Uterus (tissue), 4 donors: ENCODE results near the gene OTUB2. TPM values are rescaled to one million over a fixed set of nuclear protein-coding genes. Genes with fewer than 3 reads are reported as not detected.
A peak's percentile ranks its signal among the peaks of the same experiment; 100 is the strongest.

ENCODE experiments used
- DNase-seq, 2 donors: peaks; one replicate each; pipeline ENCODE4 v3.0.0-alpha.2; 2019 to 2020
- H3K27ac ChIP-seq, 2 donors: fragments of 200-600 bp; sonication (generic); 1 replicate in 1 of 2; 2 replicates in 1 of 2; pipeline ENCODE4 v1.5.1; 2016 to 2018
- H3K27me3 ChIP-seq, 2 donors: fragments of 200-600 bp; sonication (generic); one replicate each; pipeline ENCODE4 v1.5.1; 2018 to 2019; ENCODE audit warnings: control low read depth in 1 of 2
- H3K36me3 ChIP-seq, 2 donors: fragments of 200-600 bp; sonication (generic); one replicate each; pipeline ENCODE4 v1.5.1; 2019; ENCODE audit warnings: control low read depth in 1 of 2
- H3K4me1 ChIP-seq, 2 donors: fragments of 200-600 bp; sonication (generic); one replicate each; pipeline ENCODE4 v1.5.1; 2018 to 2019; ENCODE audit warnings: control low read depth in 1 of 2
- H3K4me3 ChIP-seq, 2 donors: fragments of 200-600 bp; sonication (generic); 1 replicate in 1 of 2; 2 replicates in 1 of 2; pipeline ENCODE4 v1.5.1; 2018 to 2019; ENCODE audit warnings: mild to moderate bottlenecking in 1 of 2
- H3K9me3 ChIP-seq, 2 donors: fragments of 200-600 bp; sonication (generic); one replicate each; pipeline ENCODE4 v1.5.1; 2019; ENCODE audit warnings: control low read depth in 1 of 2
- CTCF ChIP-seq, 4 experiments: fragments of 200-600 bp in 2 of 4; fragments of 450-650 bp in 2 of 4; sonication (generic) in 2 of 4; IDR thresholded peaks; one replicate each; pipeline ENCODE4 v1.5.1; 2016 to 2019; ENCODE audit warnings: antibody characterized with exemption in 4 of 4, mild to moderate bottlenecking in 2 of 4, moderate library complexity in 1 of 4
- POLR2A ChIP-seq, 2 donors: fragments of 450-650 bp; IDR thresholded peaks; one replicate each; pipeline ENCODE4 v1.6.1; 2016; ENCODE audit warnings: antibody characterized with exemption in 2 of 2, mild to moderate bottlenecking in 1 of 2, moderate library complexity in 1 of 2
- intact Hi-C: fragments of 100-400 bp; cut with DNase I; formaldehyde crosslinking; loops from one replicate; pipeline ENCODE4 v1.15.1; 2023; ENCODE audit warnings: low total_unique reads
- total RNA-seq, 4 donors: library from RNA; depleted of rRNA in 3 of 4; stranded (reverse); fragments of >200 nt in 3 of 4; gene quantifications; one replicate each; pipeline versions ENCODE4 v1.1.0 to v1.2.4, GENCODE V29; 2014 to 2023
- donor health status: DM: yes; HTN: yes; CAD: no.

The OTUB2 gene
- total RNA-seq, 4 donors from 2014 or later: 0.37 to 3.8 TPM; not detected in 2

GRCh38 chr14:94050231-94050880, 24.2 kb downstream of the OTUB2 start:
- Histone ChIP-seq H3K27ac (no peak overlapping the region), H3K27me3 (no peaks in the 10 kb centered on the region), H3K36me3 (no peaks in the 10 kb centered on the region), H3K4me3 (no peak overlapping the region), H3K9me3 (no peaks in the 10 kb centered on the region), H3K4me1 (no peaks in the 10 kb centered on the region)
- DNase-seq: no peak
- TF ChIP-seq CTCF (IDR thresholded peaks at IDR 0.05) (no peak), POLR2A (IDR thresholded peaks at IDR 0.05) (no peak)
- intact Hi-C loops: no loop called here

DNA sequence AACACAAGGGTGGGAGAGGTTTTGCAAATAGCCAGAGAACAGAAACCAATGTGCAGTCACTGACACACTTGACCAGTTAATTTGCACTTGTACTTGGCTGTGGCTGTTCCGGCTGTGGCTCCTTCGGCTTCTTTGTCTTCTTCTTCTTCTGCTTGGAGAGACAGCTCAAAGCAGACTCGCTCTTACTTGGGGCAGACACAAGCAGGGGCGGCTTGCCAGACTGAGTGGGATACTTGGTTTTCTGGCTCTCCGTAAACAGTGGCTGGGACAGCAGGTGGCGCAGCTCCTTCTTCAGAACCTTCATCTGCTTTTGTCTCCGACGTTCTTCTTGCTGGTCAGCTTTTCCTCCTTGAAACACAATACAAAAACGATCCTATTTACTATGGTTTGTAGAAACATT, 25.0 kb downstream of the OTUB2 start:
- H3K27ac ChIP-seq: no peak overlapping the region
- TF ChIP-seq POLR2A (IDR thresholded peaks at IDR 0.05) (no peak), CTCF (IDR thresholded peaks at IDR 0.05) (peak; percentile 10 to 39 (median 30))
- H3K27me3 ChIP-seq: no peaks in the 10 kb centered on the region
- no peaks in the 10 kb centered on the region for H3K36me3 ChIP-seq
- H3K4me1 ChIP-seq: no peaks in the 10 kb centered on the region
- no peaks in the 10 kb centered on the region for H3K9me3 ChIP-seq
- intact Hi-C loops: no loop called here
- H3K4me3 ChIP-seq: no peak overlapping the region
- DNase-seq: peak; percentile 38 to 51

- H3K4me1 ChIP-seq: no peaks in the 10 kb centered on the region
- H3K36me3 ChIP-seq: no peaks in the 10 kb centered on the region
- no peak overlapping the region for H3K4me3 ChIP-seq
- no peaks in the 10 kb centered on the region for H3K27me3 ChIP-seq
- no peaks in the 10 kb centered on the region for H3K9me3 ChIP-seq
- no peak overlapping the region for H3K27ac ChIP-seq
- intact Hi-C loops: no loop called here
- DNase-seq: no peak
- no peak for TF ChIP-seq CTCF (IDR thresholded peaks at IDR 0.05)
- TF ChIP-seq POLR2A (IDR thresholded peaks at IDR 0.05): no peak
Measured at GRCh38 chr14:94051779-94052178, 25.6 kb downstream of the OTUB2 start.

DNA sequence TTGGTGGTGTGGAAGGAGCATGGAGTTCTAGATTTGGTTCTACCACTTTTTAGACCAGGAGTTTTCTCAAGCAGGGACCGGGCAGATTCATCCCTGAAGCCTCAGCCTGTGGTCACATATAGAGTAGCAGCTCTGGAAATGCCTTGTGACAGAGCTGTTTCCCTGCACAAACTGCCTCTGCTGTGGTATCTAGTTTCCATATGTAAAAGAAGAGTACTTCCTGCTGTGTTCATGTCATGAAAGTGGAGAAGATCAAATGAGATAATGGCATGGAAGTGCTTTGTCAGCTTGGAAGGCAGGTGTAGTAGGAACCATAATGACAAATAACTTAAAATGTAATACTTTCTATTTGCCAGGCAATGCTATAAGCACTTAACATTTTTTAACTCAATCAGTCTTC, 26.1 kb downstream of the OTUB2 start:
- intact Hi-C loops: no loop called here
- no peaks in the 10 kb centered on the region for H3K27me3 ChIP-seq
- no peak for DNase-seq
- no peak overlapping the region for H3K4me3 ChIP-seq
- H3K27ac ChIP-seq: no peak overlapping the region
- no peaks in the 10 kb centered on the region for H3K36me3 ChIP-seq
- no peaks in the 10 kb centered on the region for H3K4me1 ChIP-seq
- TF ChIP-seq CTCF (IDR thresholded peaks at IDR 0.05) (no peak), POLR2A (IDR thresholded peaks at IDR 0.05) (no peak)
- no peaks in the 10 kb centered on the region for H3K9me3 ChIP-seq

DNA sequence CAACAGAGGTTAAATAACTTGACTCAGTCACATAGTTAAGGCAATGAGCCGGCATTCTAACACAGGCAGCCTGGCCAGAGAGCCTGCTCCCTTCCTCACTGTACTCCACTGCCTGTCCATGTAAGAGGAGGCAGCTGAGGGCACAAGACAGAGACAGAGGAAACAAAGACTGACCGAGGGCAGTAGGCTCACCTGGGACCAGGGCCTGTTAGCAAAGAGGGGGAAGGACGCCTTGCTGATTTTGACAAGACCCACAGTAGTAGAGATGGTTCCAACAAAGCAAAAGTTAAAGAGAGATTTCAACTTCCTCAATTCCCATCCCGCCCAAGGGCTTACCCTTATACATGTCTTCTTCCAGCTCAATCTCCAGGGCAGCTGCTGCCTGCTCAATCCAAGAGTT, 26.5 kb downstream of the OTUB2 start:
- intact Hi-C loops: no loop called here
- no peaks in the 10 kb centered on the region for H3K9me3 ChIP-seq
- no peaks in the 10 kb centered on the region for H3K36me3 ChIP-seq
- H3K4me3 ChIP-seq: no peak overlapping the region
- no peak for TF ChIP-seq POLR2A (IDR thresholded peaks at IDR 0.05)
- TF ChIP-seq CTCF (IDR thresholded peaks at IDR 0.05): no peak
- no peaks in the 10 kb centered on the region for H3K4me1 ChIP-seq
- H3K27ac ChIP-seq: no peak overlapping the region
- no peaks in the 10 kb centered on the region for H3K27me3 ChIP-seq
- no peak for DNase-seq
